OCI-LY3 (cell line): ENCODE results near the gene STAP2.

Source experiments
- EZH2phosphoT487 ChIP-seq: fragments of 200-600 bp; shearing (Covaris generic); IDR thresholded peaks from 2 replicates; pipeline ENCODE4 v1.6.1; 2018; ENCODE audit warnings: antibody characterized with exemption, mixed run types, low read depth
- TF ChIP-seq, protein P1 (sequence below): fragments of 200-600, 300-600 bp; sonication (generic); IDR thresholded peaks from 2 replicates; pipeline ENCODE4 v1.5.1; 2014; ENCODE audit warnings: antibody characterized with exemption, low read length, low read depth

DNA sequence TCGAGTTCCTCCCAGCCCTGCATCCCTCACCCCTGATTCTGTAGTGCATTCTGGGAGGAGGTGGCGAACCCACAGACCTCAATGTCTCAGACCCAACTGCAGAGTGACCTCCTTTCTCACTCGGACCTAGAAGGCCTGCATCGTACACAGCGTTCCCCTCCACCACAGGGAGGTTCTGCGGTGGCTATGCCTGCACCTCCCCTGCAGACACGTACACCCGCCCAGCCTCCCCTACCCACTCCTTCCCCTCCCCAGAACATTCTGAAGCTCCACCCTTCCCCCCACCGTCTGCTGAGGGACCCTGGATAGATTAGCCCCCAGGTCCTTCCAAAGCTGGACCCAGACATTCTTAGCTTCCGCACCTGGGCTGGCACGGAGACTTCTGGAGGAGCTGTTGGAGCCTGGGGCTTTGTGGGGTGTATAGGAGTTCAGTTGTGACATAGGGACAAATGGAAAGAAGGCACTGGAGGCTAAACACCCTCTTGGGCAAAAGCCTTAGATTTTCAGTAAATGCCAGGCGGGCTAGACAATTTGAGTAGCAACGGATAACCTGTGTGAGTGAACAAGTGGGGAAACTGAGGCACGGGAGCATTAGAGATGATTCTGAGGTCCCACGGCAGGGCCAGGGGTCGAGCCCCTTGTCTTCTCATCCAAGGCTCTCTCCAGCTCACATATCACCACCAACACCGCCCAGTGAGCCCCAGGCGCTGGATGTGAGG is 34.6 kb downstream of the STAP2 start:
- TF ChIP-seq, protein P1, sequence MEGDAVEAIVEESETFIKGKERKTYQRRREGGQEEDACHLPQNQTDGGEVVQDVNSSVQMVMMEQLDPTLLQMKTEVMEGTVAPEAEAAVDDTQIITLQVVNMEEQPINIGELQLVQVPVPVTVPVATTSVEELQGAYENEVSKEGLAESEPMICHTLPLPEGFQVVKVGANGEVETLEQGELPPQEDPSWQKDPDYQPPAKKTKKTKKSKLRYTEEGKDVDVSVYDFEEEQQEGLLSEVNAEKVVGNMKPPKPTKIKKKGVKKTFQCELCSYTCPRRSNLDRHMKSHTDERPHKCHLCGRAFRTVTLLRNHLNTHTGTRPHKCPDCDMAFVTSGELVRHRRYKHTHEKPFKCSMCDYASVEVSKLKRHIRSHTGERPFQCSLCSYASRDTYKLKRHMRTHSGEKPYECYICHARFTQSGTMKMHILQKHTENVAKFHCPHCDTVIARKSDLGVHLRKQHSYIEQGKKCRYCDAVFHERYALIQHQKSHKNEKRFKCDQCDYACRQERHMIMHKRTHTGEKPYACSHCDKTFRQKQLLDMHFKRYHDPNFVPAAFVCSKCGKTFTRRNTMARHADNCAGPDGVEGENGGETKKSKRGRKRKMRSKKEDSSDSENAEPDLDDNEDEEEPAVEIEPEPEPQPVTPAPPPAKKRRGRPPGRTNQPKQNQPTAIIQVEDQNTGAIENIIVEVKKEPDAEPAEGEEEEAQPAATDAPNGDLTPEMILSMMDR: no peak
- no peak for TF ChIP-seq EZH2phosphoT487
